GM18873 (cell line): ENCODE measurements around the gene ARG1.
A peak's percentile ranks its signal among the peaks of the same experiment; 100 is the strongest.

Experiments used
- ATAC-seq: cut with Tn5 transposase; IDR thresholded peaks from one replicate; pipeline ENCODE4 v1.9.1; 2021; ENCODE audit warnings: mild to moderate bottlenecking, moderate library complexity, moderate number of reproducible peaks; ENCODE audit not compliant: unreplicated experiment, low FRiP score

ARG1 gene

DNA sequence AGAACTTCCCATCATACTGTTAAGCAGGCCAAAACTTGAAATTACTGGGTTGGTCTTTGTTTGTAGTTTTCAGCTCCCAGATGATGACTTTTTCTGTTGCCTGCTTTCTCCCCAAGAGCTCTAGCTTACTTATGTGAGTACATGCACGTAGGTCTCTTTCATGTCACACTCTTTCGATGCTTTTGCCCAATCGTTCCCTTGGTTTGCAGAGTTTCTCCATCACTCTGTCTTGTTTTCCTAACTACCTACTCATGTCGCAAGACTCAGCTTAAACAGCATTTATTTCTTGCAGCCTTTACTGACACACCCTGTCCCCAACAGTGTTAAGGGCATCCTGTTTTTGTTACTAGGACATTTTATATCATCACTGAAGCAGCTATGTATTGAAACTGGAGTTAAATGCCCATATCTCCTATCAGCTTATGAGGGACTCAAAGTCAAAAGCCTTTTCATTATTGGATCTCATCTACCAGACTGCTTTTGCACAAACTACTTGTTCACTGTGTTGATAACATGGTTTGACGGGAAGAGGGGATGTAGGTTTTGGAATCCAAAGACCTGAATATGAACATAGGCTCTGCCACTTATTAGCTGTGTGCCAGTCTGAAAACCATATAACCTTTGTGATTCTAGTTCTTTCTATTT lies 2.9 kb downstream of the ARG1 start:
- ATAC-seq: no peak

DNA sequence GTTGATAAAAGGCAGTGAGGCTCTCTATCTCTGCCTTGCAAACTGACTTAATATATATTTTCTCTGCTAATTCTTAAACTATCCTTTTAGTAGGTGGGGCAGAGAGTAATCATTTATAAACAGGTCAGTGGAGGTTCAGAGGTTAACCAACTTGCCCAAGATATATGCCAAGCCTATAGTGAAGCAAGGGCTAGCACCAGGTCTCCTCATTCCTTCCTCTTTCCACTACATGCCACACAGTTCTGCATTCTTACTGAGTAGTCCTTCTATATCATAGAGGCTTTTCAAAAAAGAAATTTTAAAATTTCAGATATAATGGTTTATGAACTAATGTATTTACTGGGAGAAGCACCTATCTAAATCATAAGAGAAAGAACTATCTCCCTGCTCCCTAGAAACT lies 8.5 kb downstream of the ARG1 start:
- no peak for ATAC-seq

DNA sequence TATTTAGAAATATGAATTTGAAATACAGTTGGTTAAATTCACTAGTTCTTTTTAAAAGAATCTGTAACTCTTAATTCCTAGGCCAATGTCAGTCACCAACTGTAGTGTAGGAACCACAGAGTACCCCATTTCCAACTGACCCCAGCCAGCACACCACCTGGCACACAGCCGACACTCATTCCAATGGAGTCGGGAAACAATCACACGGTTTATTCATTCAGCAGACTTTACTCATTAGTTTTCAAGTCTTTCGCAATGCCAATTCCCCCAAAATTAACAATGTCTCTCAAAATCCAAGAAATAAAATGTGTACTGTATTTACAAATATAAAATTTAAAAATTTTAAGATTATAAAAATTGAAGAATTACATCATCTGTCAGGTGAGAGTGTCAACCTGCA lies 13.5 kb downstream of the ARG1 start:
- ATAC-seq: no peak

DNA sequence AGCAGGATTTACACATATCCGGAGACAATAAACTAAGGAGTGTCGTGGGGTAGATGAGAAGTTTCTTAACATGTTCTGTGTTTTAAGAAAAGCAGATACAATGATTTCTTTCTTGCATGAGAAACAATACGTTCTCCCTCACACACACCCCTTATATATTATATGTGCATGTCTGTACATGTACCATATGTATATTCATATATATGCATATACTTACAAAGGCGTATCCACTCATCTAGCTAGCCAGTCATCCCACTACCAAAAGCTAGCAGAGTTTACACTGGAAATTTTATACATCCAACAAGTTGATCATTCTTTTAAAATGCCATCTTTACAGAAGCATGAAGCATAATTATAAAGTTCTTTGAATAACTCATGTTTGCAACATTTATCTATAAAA lies 14.9 kb downstream of the ARG1 start:
- no peak for ATAC-seq

DNA sequence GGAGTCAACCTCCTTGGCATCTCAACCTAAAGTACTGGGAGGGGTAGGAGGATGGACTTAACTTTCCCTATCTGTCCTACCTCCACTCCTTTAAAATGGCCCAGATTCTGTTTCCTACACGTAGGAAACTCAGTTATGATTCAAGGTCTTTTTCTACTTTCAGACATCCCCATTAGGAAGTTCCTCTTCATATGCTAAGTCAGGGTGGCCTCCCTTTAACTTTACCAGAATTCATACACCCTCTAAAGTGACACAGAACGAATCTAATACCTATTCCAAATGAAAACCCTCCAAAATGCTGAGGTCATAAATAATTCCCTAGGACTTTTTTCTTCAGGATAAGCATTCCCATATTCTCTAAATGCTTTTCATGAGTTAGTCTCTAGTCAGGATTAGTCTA lies 15.6 kb downstream of the ARG1 start:
- no peak for ATAC-seq

DNA sequence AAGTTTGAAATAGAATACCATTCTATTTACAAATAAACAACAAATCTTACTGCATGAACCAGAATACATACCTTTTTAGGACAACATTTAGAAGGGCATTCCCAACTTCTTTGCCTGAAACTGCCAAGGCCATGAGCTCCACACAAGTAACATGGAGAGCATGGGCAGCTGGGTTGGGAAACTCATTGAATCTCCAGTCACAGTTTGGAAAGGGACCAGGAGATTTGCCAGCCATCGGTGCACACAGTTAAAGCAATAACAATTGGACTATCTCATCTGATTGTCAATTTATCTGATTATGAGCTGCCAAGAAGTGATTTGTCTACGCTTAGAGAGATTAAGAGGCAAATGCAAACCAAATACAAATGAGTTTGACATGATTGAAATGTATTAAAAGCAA lies 19.9 kb downstream of the ARG1 start:
- ATAC-seq: no peak

DNA sequence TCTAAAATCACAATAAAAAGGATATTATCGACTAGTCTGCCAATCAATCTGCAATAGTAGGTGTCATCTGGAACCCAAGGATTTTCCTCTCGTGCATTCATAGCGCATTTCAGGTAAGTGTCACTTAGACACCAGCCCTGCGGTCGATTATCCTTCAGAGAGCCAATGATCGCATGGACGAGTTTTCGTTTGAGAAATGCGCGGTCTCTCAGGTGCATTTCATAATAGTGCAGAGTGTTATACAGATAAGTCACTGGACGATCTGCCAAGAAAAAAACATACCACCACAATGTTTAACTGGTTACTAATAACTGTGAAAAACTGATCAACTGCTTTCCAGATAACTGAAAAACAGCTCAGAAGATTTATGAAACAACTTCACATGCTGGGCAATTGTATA lies 21.0 kb downstream of the ARG1 start:
- no peak for ATAC-seq

DNA sequence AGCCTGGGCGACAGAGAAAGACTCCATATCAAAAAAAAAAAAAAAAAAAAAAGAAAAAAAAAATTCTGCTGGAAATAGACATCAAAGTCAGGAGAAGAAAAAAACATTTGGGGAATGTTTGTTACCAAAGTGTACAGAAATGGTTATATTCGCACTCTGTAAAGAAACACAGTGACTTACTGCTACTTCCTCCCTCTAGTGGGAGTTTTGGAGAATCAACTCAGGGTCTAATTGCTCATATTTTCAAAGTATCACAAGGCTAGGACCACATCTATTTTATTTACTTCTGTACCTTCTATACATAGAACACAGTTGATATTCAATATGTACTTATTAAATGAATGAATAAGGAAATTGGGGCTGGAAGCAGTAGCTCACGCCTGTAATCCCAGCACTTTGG lies 24.4 kb downstream of the ARG1 start:
- ATAC-seq: no peak

DNA sequence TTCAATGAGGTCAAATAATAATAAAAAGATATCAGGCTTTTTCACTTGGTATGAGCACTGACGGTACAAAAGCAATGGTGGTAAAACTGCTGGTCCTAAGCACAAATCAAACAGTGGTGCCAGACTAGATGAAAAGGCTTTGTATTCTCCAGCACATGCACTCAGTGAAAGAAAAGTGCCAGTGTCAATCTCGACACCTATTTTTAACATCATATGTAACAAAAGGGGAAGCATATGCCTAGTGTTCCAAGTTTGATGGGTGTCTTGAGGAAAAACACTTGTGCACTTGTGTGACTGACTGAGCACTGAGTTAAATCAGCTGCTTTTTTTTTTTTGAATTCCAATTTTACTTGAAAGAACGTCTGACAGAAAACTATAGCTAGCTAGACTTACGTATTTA lies 27.7 kb downstream of the ARG1 start:
- ATAC-seq: no peak

DNA sequence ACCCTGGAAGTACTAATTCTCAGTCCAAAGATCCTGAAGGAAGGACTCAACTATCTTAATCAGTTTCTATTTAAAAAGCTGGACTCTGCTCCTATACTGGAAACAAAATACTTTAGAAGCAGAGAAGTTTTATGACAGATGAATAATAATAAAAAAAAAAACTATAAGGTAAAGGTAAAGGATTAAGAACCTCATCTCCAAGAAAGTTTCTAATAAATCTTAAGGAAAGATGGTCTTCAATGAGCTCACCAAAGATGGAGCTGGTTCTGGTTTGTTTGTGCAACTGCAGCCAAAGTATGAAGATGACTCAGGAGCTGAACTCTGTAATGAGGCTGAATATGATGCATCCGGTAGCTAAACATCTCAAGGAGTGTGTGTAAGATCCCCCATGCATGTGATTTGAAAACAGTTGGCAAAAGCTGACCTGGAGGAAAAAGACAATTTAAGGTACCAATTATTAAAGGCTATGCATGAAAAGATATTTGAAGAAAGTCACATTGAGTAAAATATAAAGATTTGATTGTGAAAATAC lies 29.8 kb downstream of the ARG1 start:
- ATAC-seq: no peak

DNA sequence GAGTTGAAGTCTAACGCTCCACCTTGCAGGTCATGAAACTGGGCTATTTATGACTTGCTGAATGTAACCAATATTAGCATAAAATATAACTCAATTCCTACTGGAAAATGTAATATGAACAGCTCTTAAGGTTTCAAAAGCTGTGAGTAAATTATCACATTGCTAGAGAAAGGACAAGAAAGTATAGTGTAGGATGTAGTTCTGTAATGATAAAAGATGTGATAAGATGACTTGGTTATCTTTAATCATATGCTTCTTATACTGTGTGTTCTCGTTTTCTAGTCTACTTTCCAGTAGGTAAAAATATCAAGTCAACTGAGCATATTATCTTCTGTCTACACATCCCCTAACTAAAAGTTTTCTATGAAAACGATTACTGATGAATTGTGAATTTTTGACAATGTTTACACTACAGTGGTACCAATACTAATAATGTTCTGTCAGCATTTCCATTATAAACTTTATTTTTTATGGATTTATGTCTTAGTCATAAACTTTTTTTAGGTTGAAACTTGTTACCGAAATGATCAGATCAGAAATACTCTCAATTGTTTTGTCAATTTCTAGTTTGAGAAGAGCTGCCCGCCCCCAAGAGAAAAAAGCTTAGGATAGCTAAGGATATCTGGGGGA lies 40.4 kb downstream of the ARG1 start:
- no peak for ATAC-seq

DNA sequence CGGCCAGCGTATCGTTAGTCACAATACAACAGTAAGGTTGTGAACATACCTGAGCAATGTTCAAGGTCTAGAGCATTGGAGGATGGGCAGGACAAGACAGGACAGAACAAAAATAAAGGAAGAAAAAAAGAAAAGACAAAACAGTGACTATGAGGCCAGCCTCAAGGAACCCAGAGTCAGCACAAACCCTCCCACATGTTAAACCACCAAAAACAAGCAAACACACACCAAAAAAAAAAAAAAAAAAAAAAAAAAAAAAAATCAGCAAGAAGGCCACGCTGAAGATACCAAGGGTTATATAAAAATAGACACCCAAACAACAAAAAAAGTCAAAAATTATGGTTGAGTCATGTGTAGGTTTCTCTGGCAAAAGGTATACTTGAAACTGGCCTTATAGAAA lies 42.2 kb downstream of the ARG1 start:
- ATAC-seq: no peak

DNA sequence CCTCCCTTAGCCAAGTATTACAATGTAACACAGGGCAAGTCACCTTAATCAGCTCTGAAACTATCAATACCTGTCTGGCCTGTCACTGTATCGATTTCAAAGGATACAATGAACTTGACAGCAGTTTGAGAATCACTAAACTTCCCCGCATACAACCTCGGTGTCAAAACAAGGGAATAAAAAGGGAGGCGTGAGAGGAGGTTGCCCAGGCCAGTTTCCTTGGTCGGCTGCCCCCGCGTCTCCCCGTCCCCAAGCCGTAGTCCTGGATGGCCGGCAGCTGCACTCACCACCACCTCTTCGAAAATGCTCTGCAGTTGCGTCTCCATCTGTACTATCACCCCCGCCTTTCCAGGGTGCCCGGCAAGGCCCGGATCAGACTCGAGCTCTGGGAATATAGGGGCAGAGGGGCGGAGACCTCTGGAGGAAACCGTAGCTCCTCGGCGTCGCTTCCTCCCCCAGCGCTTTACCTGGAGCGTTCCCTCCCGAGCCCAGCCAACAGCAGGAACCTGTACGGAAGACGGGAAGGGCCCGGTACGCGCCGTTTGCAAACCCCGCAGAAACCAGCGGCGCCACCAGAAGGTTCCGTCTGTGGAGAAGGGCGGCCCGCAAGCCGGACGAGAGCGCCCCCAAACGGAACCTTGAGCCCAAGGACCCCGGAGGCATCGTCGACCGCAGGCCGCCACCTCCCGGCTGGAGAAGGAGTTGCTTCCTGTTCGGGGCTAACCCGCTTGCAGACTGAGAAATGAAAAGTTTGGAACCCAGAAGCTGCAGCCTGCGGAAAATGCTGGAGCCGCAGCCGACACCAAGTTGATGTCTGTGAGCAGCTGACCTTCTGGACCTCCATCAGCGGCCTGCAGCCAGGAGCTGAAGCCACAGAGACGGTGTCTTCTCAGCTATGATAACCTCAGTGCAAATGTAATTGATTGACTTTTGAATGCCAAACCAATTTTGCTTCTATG lies 55.0 kb downstream of the ARG1 start, which contains the start of gene MED23:
Gene MED23 (minus strand): TSS at position 519 of the 959 bp plus-strand sequence. CDS start 193 bp downstream, at position 326.
- peak; percentile 93 for ATAC-seq

DNA sequence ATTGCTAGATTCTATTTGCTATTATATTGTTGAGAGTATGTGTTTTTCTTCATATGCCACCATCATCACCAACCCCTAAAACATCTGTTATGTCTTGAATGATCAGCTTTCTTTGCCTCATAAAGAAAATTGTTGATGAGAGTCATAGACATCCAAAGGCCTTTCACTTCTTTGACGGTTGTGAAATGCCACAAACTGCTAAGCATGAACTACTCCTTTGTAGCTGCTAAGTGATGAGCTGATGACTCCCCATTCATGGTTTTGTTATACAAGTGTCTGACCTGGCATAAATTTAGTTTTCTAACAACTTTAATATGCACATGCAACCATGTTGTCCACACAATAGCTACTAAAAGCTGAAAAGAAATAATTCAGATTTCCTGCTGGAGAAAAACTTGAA lies 55.7 kb downstream of the ARG1 start:
- no peak for ATAC-seq

DNA sequence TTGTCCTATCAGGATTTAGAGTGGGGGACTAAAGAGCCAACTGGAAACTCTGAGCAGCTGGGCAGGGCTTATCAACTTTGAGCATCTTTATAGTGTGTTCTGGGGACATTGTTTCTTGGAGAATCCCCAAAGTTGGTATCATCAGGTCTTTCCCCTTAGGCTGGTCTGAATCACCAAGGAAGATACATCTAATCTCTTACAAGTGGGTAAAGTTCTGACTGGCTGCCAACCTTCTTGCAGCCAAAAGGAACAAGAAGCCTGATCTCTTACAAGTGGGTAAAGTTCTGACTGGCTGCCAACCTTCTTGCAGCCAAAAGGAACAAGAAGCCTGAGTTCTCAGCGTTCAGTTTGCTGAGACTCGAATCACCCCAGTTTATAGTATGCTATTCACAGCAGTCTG lies 56.6 kb downstream of the ARG1 start:
- no peak for ATAC-seq

DNA sequence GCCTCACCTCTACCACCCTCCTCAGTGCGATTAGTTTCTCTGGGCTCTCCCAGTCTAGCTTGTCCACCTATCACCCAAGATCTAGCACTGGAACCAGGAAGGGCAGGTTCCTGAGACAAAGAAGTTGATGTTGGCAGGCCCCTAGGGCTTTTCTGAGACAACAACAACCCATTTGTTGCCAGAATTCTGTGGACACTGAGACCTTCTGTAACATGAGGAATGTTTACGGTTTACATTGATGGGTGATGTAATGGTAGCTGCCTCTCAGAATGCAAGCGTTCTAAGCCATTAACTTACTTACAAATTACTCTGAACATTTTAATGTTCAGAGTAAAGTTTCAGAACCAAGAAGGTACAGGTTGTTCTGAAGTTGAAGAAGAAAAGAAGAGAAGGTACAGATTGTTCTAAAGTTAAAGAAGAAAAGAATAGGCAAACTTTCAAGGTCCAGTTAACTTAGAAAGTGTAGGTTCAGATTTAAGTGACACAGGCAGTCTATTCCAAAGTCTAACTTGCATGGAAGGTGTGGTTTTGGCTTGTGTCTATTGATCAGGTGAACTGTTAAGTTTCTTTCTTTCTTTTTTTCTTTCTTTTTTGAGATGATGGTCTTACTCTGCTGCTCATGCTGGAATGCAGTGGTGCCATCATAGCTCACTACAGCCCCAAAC lies 58.7 kb downstream of the ARG1 start:
- no peak for ATAC-seq
